GM19099 (cell line): ENCODE results near the gene MPHOSPH9.

Source experiments
- POLR2A ChIP-seq: IDR thresholded peaks from 3 replicates; pipeline ENCODE4 v1.6.1; 2011; ENCODE audit warnings: low read depth; ENCODE audit not compliant: insufficient read length; ENCODE audit errors: extremely low read depth

MPHOSPH9 gene

DNA sequence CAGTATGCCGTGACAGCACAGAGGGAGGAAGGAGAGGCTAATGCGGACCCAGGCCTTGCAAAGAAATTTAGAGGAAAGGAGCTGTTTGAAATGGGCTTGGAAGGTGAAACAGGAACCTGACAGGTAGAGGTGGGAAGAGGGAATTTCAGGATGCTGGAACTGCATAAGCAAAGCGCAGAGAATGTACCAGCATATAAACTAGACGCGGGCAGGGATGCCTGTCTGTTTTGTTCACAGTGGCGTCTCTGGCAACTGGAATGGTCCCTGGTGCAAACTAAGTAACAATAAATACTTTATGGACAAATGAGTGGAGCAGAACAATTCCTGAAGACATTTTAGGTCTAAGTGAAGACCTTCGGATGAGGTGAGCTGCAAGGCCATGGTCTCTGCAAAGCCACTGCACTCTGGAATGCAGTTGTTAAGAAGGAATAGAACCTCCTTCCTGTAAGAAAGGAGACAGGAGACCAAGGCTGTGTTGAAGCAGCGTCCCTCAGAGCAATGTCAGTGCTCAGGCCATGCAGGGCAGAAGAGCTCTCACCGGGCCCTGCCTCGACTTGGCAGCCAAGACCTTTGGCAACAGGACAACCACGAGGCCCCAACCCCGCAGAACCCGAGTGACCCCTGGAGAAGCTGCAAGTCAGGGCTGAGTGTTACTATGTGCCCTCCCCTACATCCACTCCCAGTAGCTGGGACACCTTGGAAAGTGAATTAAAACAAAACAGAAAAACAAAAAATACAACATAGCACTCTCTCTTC, 124.8 kb downstream of the MPHOSPH9 start:
- no peak for TF ChIP-seq POLR2A

DNA sequence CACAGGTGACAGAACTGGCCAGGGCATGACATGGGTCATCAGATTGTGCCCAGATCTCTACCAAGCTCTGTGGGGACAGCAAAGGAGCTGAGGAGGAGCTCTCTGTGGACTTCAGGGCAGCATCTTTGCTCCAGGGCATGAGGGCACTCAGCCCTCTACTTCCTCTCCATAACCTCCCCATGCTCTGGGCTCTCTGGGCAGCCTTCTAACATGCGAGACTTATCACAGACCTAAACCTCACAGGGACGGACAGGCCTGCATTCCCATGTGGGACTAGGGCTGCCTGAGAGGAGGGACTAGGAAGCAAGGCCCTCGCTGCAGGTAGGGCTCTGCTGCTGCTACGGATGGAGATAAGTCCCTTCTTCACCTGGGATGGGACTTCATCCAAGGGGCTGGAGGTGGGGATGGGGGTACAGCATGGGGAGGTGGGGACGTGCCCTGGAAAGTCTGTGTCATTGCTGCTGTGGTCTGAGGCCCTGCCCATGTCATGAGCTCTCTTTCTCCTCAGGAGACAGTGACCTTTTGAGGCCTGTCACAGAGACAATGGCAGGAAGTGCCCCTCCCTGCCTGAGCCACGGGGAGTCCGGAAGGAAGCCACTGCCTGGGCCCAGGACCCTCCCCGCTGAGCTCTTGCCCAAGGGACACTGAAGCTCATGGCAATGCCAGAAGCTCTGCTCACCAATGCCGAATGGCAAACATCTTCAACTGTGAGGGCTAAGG, 126.1 kb downstream of the MPHOSPH9 start:
- TF ChIP-seq POLR2A, result no peak

DNA sequence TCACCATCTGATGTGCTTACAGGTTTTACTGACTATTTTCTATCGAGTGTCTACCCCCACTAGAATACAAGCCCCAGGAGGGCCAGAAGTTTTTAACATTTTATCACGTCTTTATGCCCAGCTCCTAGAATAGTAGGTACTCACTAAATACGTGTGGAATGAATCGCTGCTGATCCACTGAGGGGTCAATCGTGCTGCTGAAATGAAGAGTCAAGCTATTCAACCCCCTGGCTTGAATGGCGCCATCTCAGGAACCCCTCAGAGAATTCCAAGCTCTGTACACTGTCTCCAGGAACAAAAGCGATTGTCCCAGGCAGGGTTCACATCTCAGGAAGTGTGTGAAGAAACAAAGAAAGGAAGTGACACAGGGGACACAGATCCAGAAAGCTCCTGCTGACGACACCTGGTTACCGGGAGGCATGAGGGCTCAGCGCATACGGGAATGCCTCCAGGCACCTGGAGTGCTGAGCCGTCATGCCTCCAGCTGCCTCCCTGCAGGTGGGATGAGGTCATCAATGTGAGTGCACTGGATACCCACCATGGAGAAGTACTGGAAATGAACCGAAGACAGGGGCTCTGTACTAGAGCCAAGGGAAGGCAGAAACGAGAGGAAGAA, 127.6 kb downstream of the MPHOSPH9 start:
- TF ChIP-seq POLR2A, result no peak

- no peak for TF ChIP-seq POLR2A
Observed at GRCh38 chr12:123104809-123105208, 128.1 kb downstream of the MPHOSPH9 start.
